K562 (cell line): Measurements from ENCODE around the gene DOLPP1. TPM values are rescaled to one million over a fixed set of nuclear protein-coding genes. Genes with fewer than 3 reads are reported as not detected.

Experiments used
- CUX1 ChIP-seq: fragments of 200-800 bp; sonication (Bioruptor generic); IDR thresholded peaks from 2 replicates; pipeline ENCODE4 v1.6.1; 2016; ENCODE audit warnings: missing genetic modification characterization, missing compliant biosample characterization
- GTF2B ChIP-seq: IDR thresholded peaks from 2 replicates; pipeline ENCODE4 v1.6.1; 2011; ENCODE audit not compliant: insufficient read length; ENCODE audit errors: extremely low read depth
- HMBOX1 ChIP-seq: sonication (generic); IDR thresholded peaks from 2 replicates; pipeline ENCODE4 v1.6.1; 2016
- KLF13 ChIP-seq: fragments of 450-650 bp; IDR thresholded peaks from 2 replicates; pipeline ENCODE4 v1.6.1; 2016; ENCODE audit warnings: missing genetic modification characterization, low read depth, mild to moderate bottlenecking, missing compliant biosample characterization, moderate library complexity, borderline replicate concordance
- MTA3 ChIP-seq: fragments of 450-650 bp; formaldehyde crosslinking; IDR thresholded peaks from 2 replicates; pipeline ENCODE4 v1.6.1; 2017; ENCODE audit warnings: mild to moderate bottlenecking, borderline replicate concordance
- MYNN ChIP-seq, 2 experiments: sonication (generic); formaldehyde crosslinking in 1 of 2; IDR thresholded peaks; 2 replicates each; pipeline versions ENCODE4 v1.5.0 to v1.6.1; 2016 to 2020; ENCODE audit warnings: antibody characterized with exemption in 1 of 2, missing genetic modification reagents in 1 of 2
- NBN ChIP-seq: fragments of 450-650 bp; IDR thresholded peaks from 2 replicates; pipeline ENCODE4 v1.6.1; 2016; ENCODE audit warnings: low read depth, mild to moderate bottlenecking
- OTX1 ChIP-seq: fragments of 450-650 bp; formaldehyde crosslinking; IDR thresholded peaks from 2 replicates; pipeline ENCODE4 v1.4.0; 2022; ENCODE audit warnings: mild to moderate bottlenecking
- RBM25 ChIP-seq: fragments of 200-400 bp; formaldehyde crosslinking; IDR thresholded peaks from 2 replicates; pipeline ENCODE4 v1.6.1; 2018; ENCODE audit warnings: low read length, low read depth, moderate library complexity; ENCODE audit not compliant: severe bottlenecking
- SMARCC2 ChIP-seq: fragments of 450-650 bp; IDR thresholded peaks from 2 replicates; pipeline ENCODE4 v1.6.1; 2017; ENCODE audit warnings: antibody characterized with exemption, moderate library complexity, mild to moderate bottlenecking, low read depth
- TCF7L2 ChIP-seq: fragments of 150-350 bp; IDR thresholded peaks from 2 replicates; pipeline ENCODE4 v1.6.1; 2016; ENCODE audit warnings: low read depth, mild to moderate bottlenecking, low read length, moderate library complexity
- ZBTB26 ChIP-seq: fragments of 450-650 bp; formaldehyde crosslinking; IDR thresholded peaks from 2 replicates; pipeline ENCODE4 v1.4.0; 2022; ENCODE audit warnings: missing genetic modification characterization
- ZNF384 ChIP-seq: IDR thresholded peaks from 2 replicates; pipeline ENCODE4 v1.6.1; 2012; ENCODE audit warnings: low read depth, low read length, improper control_type of control experiment
- polyA plus RNA-seq, 8 experiments: library from polyadenylated mRNA; depleted of rRNA in 4 of 8; stranded (reverse) in 5 of 8; unstranded in 3 of 8; fragments of >200 nt; fragmentation: Nextera tagmentation in 2 of 8; fragmentation: Illumina TruSeq in 1 of 8; extraction: Ambion mirVana in 2 of 8; extraction: Trizol in 1 of 8; gene quantifications; 2 replicates each; pipeline versions ENCODE4 v1.2.1 to v1.2.3, GENCODE V29; 2011 to 2014; ENCODE audit warnings: inconsistent platforms in 1 of 8, missing spikeins in 1 of 8
- total RNA-seq, 7 experiments: library from RNA; depleted of rRNA in 6 of 7; stranded (reverse); fragments of >200 nt in 6 of 7; fragmentation: Illumina TruSeq in 2 of 7; extraction: Trizol in 2 of 7; gene quantifications; 2 replicates each; pipeline versions ENCODE4 v1.2.1 to v1.2.3, GENCODE V29; 2011 to 2021; ENCODE audit warnings: low replicate concordance in 1 of 7
- TF ChIP-seq, protein P1 (sequence below), 3 experiments: fragments of 200-800 bp in 1 of 3; sonication (Bioruptor generic) in 1 of 3; sonication (generic) in 1 of 3; formaldehyde crosslinking in 1 of 3; IDR thresholded peaks; 2 replicates each; pipeline versions ENCODE4 v1.6.1 to v1.8.0; 2016 to 2022; ENCODE audit warnings: mild to moderate bottlenecking in 2 of 3, missing compliant biosample characterization in 2 of 3, missing genetic modification characterization in 2 of 3, missing genetic modification reagents in 1 of 3
- TF ChIP-seq, protein P2 (sequence below): sonication (generic); formaldehyde crosslinking; IDR thresholded peaks from 2 replicates; pipeline ENCODE4 v1.8.0; 2022; ENCODE audit warnings: missing genetic modification reagents, mild to moderate bottlenecking, moderate library complexity, borderline replicate concordance

Gene DOLPP1
- total and polyA plus RNA-seq, 9 of the 15 experiments (the other 6 are each of a cell fraction or from before 2014, with no cell fraction given) = 3.0 to 39.8 (median 30.5) TPM

- TF ChIP-seq CUX1 (CRISPR knock-in tag) = no peak
- 0 out of 2 replicates have a peak, but pooled peaks have one; percentile 28 for TF ChIP-seq NBN
- TF ChIP-seq RBM25 = no peak
- TF ChIP-seq OTX1 (CRISPR knock-in tag) = no peak
- peak; percentile 24; the same call in 1 of the 2 replicates for TF ChIP-seq ZNF384
- no peak for TF ChIP-seq HMBOX1
- peak; percentile 57; the same call in 1 of the 2 replicates for TF ChIP-seq MYNN (IDR thresholded peaks at IDR 0.05)
- no peak for TF ChIP-seq MYNN (CRISPR knock-in tag; IDR thresholded peaks at IDR 0.05)
- no peak for TF ChIP-seq SMARCC2
- TF ChIP-seq, protein P1, sequence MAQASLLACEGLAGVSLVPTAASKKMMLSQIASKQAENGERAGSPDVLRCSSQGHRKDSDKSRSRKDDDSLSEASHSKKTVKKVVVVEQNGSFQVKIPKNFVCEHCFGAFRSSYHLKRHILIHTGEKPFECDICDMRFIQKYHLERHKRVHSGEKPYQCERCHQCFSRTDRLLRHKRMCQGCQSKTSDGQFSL (CRISPR knock-in tag; IDR thresholded peaks at IDR 0.05) = 0 out of 2 replicates have a peak, but pooled peaks have one; percentile 13
- TF ChIP-seq, protein P1 (tag; IDR thresholded peaks at IDR 0.05) = no peak
- TF ChIP-seq ZBTB26 (CRISPR knock-in tag) = no peak
- peak; percentile 51; the same call in 1 of the 2 replicates for TF ChIP-seq MTA3
- no peak for TF ChIP-seq TCF7L2
- TF ChIP-seq, protein P2, sequence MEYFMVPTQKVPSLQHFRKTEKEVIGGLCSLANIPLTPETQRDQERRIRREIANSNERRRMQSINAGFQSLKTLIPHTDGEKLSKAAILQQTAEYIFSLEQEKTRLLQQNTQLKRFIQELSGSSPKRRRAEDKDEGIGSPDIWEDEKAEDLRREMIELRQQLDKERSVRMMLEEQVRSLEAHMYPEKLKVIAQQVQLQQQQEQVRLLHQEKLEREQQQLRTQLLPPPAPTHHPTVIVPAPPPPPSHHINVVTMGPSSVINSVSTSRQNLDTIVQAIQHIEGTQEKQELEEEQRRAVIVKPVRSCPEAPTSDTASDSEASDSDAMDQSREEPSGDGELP = 0 out of 2 replicates have a peak, but pooled peaks have one; percentile 34
- no peak for TF ChIP-seq GTF2B
- TF ChIP-seq KLF13 (tag) = peak; percentile 72; the same call in 1 of the 2 replicates
Measured at GRCh38 chr9:129139233-129139992, 58.5 kb downstream of the DOLPP1 start (continued).
